DND-41 (cell line): ENCODE measurements around the gene MAU2.

Experiments used
- ATAC-seq: fragments of 200-7000 bp; cut with Tn5 transposase; 3 replicates; pipeline ENCODE4 v1.9.1; 2021; ENCODE audit warnings: low read depth; ENCODE audit not compliant: insufficient read depth
- DNase-seq: peaks from one replicate; pipeline ENCODE4 v3.0.0-alpha.2; 2020
- H2AFZ ChIP-seq: 2 replicates; pipeline ENCODE4 v1.6.0; 2012; ENCODE audit warnings: low read depth, low read length
- H3K27ac ChIP-seq: 2 replicates; pipeline ENCODE4 v1.5.1; 2012; ENCODE audit warnings: low read length, inconsistent platforms
- H3K27me3 ChIP-seq: fragments of 200-600 bp; sonication (generic); 2 replicates; pipeline ENCODE4 v1.6.0; 2012; ENCODE audit warnings: low read length, mild to moderate bottlenecking, inconsistent platforms; ENCODE audit not compliant: insufficient read depth, poor library complexity
- H3K36me3 ChIP-seq: 2 replicates; pipeline ENCODE4 v1.5.1; 2012; ENCODE audit warnings: low read length, inconsistent platforms; ENCODE audit not compliant: insufficient read depth
- H3K4me1 ChIP-seq: 2 replicates; pipeline ENCODE4 v1.5.1; 2012; ENCODE audit warnings: mild to moderate bottlenecking, low read length; ENCODE audit not compliant: insufficient read depth
- H3K4me2 ChIP-seq: 2 replicates; pipeline ENCODE4 v1.6.0; 2012; ENCODE audit warnings: mild to moderate bottlenecking, moderate library complexity, low read length, inconsistent platforms; ENCODE audit not compliant: insufficient read depth
- H3K4me3 ChIP-seq, 2 experiments: fragments of 200-600 bp in 1 of 2; shearing (Covaris generic) in 1 of 2; 2 replicates each; pipeline ENCODE4 v1.5.1; 2012 to 2016; ENCODE audit warnings: inconsistent platforms in 2 of 2, low read length in 2 of 2, mild to moderate bottlenecking in 2 of 2, low read depth in 1 of 2, moderate library complexity in 1 of 2
- H3K79me2 ChIP-seq: 2 replicates; pipeline ENCODE4 v1.6.0; 2012; ENCODE audit warnings: low read length, inconsistent platforms; ENCODE audit not compliant: insufficient read depth
- H3K9ac ChIP-seq: 2 replicates; pipeline ENCODE4 v1.6.0; 2012; ENCODE audit warnings: low read depth, mild to moderate bottlenecking, inconsistent platforms, low read length, moderate library complexity
- H3K9me3 ChIP-seq: 2 replicates; pipeline ENCODE4 v1.5.1; 2012; ENCODE audit warnings: low read length, moderate library complexity, mild to moderate bottlenecking, inconsistent platforms; ENCODE audit not compliant: insufficient read depth, severe bottlenecking
- H4K20me1 ChIP-seq: 2 replicates; pipeline ENCODE4 v1.6.0; 2012; ENCODE audit warnings: low read length; ENCODE audit not compliant: insufficient read depth
- EZH2 ChIP-seq: IDR thresholded peaks from 3 replicates; pipeline ENCODE4 v1.6.1; 2012; ENCODE audit warnings: borderline replicate concordance, low read depth, mild to moderate bottlenecking, moderate library complexity, low read length, inconsistent platforms; ENCODE audit not compliant: severe bottlenecking
- TF ChIP-seq, protein P1 (sequence below): IDR thresholded peaks from 2 replicates; pipeline ENCODE4 v1.5.1; 2012; ENCODE audit warnings: borderline replicate concordance, low read length, moderate library complexity, mild to moderate bottlenecking; ENCODE audit not compliant: poor library complexity, severe bottlenecking; ENCODE audit errors: extremely low read depth

The MAU2 gene

DNA sequence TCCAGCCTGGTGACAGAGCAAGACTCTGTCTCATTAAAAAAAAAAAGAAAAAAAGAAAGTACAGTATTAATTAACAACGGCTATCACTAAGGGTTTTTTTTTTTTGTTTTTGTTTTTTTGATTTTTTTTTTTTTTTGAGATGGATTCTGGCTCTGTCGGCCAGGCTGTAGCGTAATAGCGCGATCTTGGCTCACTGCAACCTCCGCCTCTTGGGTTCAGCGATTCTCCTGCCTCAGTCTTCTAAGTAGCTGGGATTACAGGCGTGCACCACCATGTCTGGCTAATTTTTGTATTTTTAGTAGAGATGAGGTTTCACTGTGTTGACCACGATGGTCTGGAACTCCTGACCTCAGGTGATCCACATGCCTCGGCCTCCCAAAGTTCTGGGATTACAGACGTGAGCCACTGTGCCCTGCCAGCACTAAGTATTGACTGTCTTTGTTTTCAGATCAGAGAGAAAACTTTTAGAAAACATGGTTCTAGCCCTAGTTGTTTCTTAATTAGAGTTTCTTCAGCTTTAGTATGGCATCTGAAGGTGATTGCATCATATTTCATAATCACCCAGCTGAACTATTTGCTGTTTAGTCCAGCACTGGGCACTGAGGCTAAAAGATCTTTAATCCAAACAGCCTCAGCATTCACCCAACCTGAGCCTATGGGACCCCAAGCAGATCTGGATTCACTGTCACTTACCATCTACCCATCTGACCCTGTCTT lies 82.2 kb downstream of the MAU2 start:
- no peak overlapping the region for H3K4me2 ChIP-seq
- no peaks in the 10 kb centered on the region for H3K9me3 ChIP-seq
- peaks cover 81% of the 10 kb centered on the region for H3K79me2 ChIP-seq
- no peak for ATAC-seq
- H3K36me3 ChIP-seq: no peaks in the 10 kb centered on the region; the same call in 1 of the 2 replicates
- H2AFZ ChIP-seq: no peak overlapping the region
- no peaks in the 10 kb centered on the region for H3K27me3 ChIP-seq
- H3K4me1 ChIP-seq: peaks cover 27% of the 10 kb centered on the region
- H3K9ac ChIP-seq: no peak overlapping the region
- DNase-seq: no peak
- no peak overlapping the region for H3K27ac ChIP-seq
- no peak overlapping the region for H3K4me3 ChIP-seq
- peaks cover 28% of the 10 kb centered on the region for H4K20me1 ChIP-seq
- TF ChIP-seq EZH2: no peak
- TF ChIP-seq, protein P1, sequence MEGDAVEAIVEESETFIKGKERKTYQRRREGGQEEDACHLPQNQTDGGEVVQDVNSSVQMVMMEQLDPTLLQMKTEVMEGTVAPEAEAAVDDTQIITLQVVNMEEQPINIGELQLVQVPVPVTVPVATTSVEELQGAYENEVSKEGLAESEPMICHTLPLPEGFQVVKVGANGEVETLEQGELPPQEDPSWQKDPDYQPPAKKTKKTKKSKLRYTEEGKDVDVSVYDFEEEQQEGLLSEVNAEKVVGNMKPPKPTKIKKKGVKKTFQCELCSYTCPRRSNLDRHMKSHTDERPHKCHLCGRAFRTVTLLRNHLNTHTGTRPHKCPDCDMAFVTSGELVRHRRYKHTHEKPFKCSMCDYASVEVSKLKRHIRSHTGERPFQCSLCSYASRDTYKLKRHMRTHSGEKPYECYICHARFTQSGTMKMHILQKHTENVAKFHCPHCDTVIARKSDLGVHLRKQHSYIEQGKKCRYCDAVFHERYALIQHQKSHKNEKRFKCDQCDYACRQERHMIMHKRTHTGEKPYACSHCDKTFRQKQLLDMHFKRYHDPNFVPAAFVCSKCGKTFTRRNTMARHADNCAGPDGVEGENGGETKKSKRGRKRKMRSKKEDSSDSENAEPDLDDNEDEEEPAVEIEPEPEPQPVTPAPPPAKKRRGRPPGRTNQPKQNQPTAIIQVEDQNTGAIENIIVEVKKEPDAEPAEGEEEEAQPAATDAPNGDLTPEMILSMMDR: no peak

DNA sequence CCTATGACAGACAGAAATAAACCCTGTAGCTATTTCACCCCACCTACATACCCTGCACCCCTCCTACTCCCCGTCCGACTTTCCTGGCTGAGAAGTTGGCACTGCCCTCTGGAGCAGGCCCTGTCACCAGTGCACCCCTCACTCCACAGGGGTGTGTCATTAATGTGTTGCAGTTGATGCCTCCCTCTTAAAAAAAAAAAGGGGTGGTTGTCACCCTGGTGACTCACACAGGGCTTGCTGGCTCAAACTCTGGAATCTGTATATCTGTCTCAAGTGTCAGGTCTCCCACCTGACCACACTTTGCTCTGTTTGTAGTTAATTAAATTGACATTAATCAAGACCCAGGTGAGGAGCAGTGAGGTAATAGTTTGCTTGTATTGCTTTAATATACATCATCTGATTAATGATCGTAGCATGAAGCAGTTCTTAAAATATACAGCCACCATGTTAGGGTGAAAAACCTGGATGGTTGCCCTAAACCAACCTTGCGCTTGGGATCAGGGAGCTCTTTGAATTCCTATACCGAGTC lies 82.8 kb downstream of the MAU2 start:
- no peak for ATAC-seq
- Histone ChIP-seq H3K9me3 (no peaks in the 10 kb centered on the region), H3K27ac (no peak overlapping the region), H3K4me2 (no peak overlapping the region), H2AFZ (no peak overlapping the region), H3K9ac (no peak overlapping the region), H4K20me1 (peaks cover 35% of the 10 kb centered on the region), H3K79me2 (peaks cover 81% of the 10 kb centered on the region), H3K36me3 (no peaks in the 10 kb centered on the region; the same call in 1 of the 2 replicates), H3K4me1 (peaks cover 32% of the 10 kb centered on the region), H3K4me3 (no peak overlapping the region), H3K27me3 (no peaks in the 10 kb centered on the region)
- no peak for DNase-seq
- TF ChIP-seq, protein P1: no peak
- TF ChIP-seq EZH2: no peak

DNA sequence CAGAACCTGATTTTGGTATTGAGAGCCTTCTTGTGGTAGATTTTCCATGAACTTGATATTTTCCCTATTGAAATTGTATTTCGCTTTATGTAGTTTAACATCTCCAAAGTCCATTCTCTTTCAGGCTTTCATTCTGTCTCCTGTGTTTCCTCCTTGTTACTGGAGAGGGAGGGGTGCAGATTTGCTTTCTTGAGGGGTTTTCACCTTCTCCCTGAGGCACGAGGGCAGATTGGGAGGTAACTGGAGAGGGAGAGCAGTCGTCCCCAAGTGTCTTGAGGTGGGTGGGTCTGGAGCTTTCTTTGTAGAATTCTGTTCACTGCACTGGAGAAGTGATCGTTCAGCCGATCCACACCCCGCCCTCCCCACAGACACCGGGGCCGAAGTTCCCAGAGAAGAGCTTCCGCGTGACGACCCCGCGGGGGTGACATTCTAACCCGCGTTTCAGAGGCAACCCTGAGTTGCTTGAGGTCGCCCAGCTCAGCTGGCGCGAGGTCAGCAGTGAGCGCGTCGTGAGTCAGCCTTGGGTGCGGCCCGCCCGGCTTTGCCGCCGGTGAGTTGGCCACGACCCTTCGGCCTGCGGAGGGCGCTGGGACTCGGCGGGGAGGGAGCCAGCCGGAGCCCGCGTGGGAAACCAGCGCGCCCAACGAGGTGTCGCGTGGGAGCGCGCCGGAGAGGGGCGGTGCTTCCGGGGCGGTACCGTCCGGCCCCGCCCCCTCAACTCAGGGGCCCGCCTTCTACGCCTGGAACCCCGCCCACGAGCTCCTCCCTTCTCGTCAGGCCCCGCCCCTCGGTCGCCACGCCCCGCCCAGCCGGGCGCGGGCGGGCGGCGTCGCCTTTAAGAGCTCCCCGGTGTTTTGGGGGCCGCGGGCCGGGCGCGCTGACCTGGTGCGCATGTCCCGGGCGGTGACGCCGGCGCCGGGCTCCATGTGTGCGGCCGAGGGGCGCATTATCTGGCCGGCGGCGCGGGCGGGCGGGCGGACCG lies 84.5 kb downstream of the MAU2 start, which contains the start of gene GATAD2A:
GATAD2A (plus strand) TSS at position 797 of the 982 bp plus-strand sequence. CDS start 59,671 bp downstream, outside the sequence.
- DNase-seq (peak; percentile 89), ATAC-seq (peak; percentile 74)
- no peaks in the 10 kb centered on the region for H3K9me3 ChIP-seq
- peak within 1 kb of the TSS; percentile 79 for H2AFZ ChIP-seq
- peak within 1 kb of the TSS; percentile 80 for H3K4me2 ChIP-seq
- no peaks in the 10 kb centered on the region for H3K27me3 ChIP-seq
- H3K36me3 ChIP-seq: peaks cover 4% of the 10 kb centered on the region
- peak within 1 kb of the TSS; percentile 76 for H3K9ac ChIP-seq
- peak within 1 kb of the TSS; percentile 69 to 79; a peak in 3 of 4 replicates for H3K4me3 ChIP-seq
- TF ChIP-seq EZH2: no peak
- TF ChIP-seq, protein P1: peak; percentile 52
- H4K20me1 ChIP-seq: peaks cover 49% of the 10 kb centered on the region
- peaks cover 85% of the 10 kb centered on the region for H3K79me2 ChIP-seq
- peak within 1 kb of the TSS; percentile 66 for H3K27ac ChIP-seq
- peaks cover 48% of the 10 kb centered on the region for H3K4me1 ChIP-seq
